Measurements from ENCODE around the gene DDX54. TPM values are rescaled to one million over a fixed set of nuclear protein-coding genes. Genes with fewer than 3 reads are reported as not detected.

DDX54 gene
- total RNA-seq, 1 experiment from 2014 or later = 83.0 TPM

GRCh38 chr12:113197518-113198077, 12.3 kb upstream of the DDX54 start:
- no CpG with 5 or more reads among the region's 8 CpGs for WGBS (ENCODE audit: extremely low coverage, insufficient read length, low lambda C conversion rate)
- H3K27me3 Mint-ChIP-seq (ENCODE audit: low read depth) = no peaks in the 10 kb centered on the region
- Histone ChIP-seq H2BK120ac (ENCODE audit: low read depth, low read length, poor library complexity, severe bottlenecking) (no peak overlapping the region), H2AFZ (ENCODE audit: low read length) (no peak overlapping the region), H3K23me2 (ENCODE audit: insufficient read length, low read depth, low read length, poor library complexity, severe bottlenecking) (no peaks in the 10 kb centered on the region), H2BK15ac (ENCODE audit: low read depth, low read length) (no peak overlapping the region), H3K4me2 (ENCODE audit: insufficient read depth, insufficient read length, low read length) (no peak overlapping the region), H4K8ac (replicated peaks; ENCODE audit: insufficient read length, low read depth, low read length) (no peak overlapping the region), H2BK12ac (ENCODE audit: insufficient read length, low read depth, low read length) (no peak overlapping the region), H2BK20ac (ENCODE audit: low read depth, low read length, poor library complexity, severe bottlenecking) (no peak overlapping the region), H4K5ac (ENCODE audit: insufficient read length, low read depth, low read length) (no peak overlapping the region), H3K27me3 (ENCODE audit: insufficient read depth, low read length) (no peaks in the 10 kb centered on the region), H3T11ph (ENCODE audit: low read length) (no peak overlapping the region), H2BK5ac (ENCODE audit: insufficient read length, low read length) (no peak overlapping the region), H3K4ac (ENCODE audit: low read depth, low read length) (no peak overlapping the region), H3K18ac (ENCODE audit: insufficient read length, low read depth, low read length) (no peak overlapping the region), H3K9ac (ENCODE audit: extremely low read depth, insufficient read length, low read length) (no peak overlapping the region), H4K20me1 (ENCODE audit: control insufficient read depth, insufficient read depth, insufficient read length) (no peaks in the 10 kb centered on the region), H3K23ac (ENCODE audit: insufficient read length, low read depth, low read length) (no peak overlapping the region), H3K27ac (ENCODE audit: insufficient read length, low read depth, low read length) (no peak overlapping the region), H3K9me3 (ENCODE audit: control insufficient read depth, low read depth, low read length) (no peaks in the 10 kb centered on the region), H3K79me1 (ENCODE audit: insufficient read depth, low read depth, low read length, poor library complexity, severe bottlenecking) (no peaks in the 10 kb centered on the region), H3K56ac (ENCODE audit: insufficient read length, low read depth, low read length) (no peak overlapping the region), H2AK5ac (ENCODE audit: insufficient read length, low read length) (no peak overlapping the region), H3K4me1 (ENCODE audit: insufficient read depth, low read length) (no peaks in the 10 kb centered on the region), H3K14ac (ENCODE audit: insufficient read depth, low read length) (no peak overlapping the region), H4K91ac (ENCODE audit: insufficient read length, low read depth, low read length) (no peak overlapping the region), H3K79me2 (ENCODE audit: insufficient read depth, low read length) (no peaks in the 10 kb centered on the region)
- DNase-seq = no peak
- no peak overlapping the region; a peak in 1 of 7 replicates for H3K27ac Mint-ChIP-seq
- TF ChIP-seq CTCF (conservative IDR thresholded peaks at IDR 0.05) = no peak
- no peak overlapping the region for H3K4me3 Mint-ChIP-seq
- peaks cover 3 to 9% of the 10 kb centered on the region in 2 experiments; a peak in 3 of 4 replicates for H3K4me1 Mint-ChIP-seq
- no peaks in the 10 kb centered on the region for H3K9me3 Mint-ChIP-seq
- H3K36me3 Mint-ChIP-seq (ENCODE audit: insufficient read depth in 1 of 3, low read depth in 3 of 3) = peaks cover 0 to 9% (median 7%) of the 10 kb centered on the region in 3 experiments; a peak in 3 of 7 replicates
